ENCODE measurements around the gene PRRX1.

Gene PRRX1

GRCh38 chr1:170664828-170665612 lies 1.1 kb downstream of the PRRX1 start:
- DNase-seq (ENCODE audit: low read depth, low spot score), result no peak

DNA sequence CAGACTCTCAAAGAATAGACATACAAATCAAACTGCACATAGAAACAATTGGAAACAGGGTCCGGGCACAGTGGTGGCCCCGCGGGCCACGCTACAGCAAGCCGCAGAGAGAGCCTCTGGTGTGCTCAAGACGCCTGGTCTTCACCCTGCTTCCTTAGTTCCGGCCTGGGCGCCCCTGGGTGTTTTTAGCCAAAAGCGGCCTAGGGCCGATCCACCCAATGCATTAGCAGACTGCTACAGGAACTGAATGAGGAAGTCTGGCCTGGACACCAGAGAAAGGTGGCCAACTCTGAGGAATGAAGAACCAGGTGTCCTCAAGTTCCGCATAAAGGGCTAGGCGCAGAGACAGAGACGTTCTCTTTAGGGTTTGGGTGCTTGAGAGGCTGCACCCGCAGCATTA lies 1.7 kb downstream of the PRRX1 start:
- DNase-seq (ENCODE audit: low read depth, low spot score), result no peak

- no peak for DNase-seq (ENCODE audit: low read depth, low spot score)
These were observed 2.8 kb downstream of the PRRX1 start for GRCh38 chr1:170666541-170667254.

GRCh38 chr1:170668209-170669106 lies 4.5 kb downstream of the PRRX1 start:
- DNase-seq (ENCODE audit: low read depth, low spot score), result no peak

- DNase-seq (ENCODE audit: low read depth, low spot score), result no peak
These were observed 5.1 kb downstream of the PRRX1 start for GRCh38 chr1:170669107-170669445.

DNA sequence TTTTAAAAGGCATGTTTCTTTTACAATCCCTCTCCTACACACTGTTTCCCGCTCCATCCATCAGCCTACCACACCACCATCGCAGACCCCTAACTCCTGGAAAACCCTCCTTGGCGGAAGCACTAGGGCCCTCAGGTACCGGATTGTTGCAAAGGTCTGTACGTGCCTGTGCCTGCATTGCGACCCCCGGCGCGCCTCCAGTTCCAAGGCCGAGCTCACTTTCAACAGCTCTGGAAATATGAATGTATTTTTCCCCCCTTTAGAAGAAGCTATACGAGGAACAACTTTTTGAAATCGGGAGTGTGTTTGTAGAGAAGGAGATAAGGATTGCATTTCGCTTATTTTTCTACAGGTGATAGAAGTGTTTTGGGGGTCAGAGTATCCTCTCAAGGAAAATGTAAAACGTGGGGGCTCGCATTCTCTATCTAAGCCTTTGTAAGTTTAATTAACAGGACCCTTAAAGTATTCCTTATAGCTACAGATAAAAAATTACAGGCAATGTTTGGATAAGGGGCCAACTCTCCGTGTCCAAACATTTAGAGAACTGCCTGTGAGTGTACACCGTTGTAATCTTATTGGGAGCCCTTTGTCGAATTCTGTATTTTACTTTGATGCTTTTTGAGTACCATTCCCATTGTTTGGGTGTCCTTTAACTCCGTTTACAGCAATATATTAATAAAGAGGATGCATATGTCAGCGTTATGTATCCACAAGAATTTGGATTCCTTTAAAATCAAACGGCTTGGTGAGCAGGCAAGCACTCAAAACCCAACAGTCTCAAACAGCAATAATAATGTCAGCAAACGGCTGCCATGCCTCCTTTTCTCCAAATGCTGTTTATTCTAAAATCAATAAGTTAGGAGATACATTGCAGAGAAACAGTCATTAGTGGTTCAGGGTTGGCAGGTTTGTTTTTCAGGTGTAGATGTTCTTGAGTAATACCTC lies 5.9 kb downstream of the PRRX1 start:
- DNase-seq (ENCODE audit: low read depth, low spot score), result no peak

DNA sequence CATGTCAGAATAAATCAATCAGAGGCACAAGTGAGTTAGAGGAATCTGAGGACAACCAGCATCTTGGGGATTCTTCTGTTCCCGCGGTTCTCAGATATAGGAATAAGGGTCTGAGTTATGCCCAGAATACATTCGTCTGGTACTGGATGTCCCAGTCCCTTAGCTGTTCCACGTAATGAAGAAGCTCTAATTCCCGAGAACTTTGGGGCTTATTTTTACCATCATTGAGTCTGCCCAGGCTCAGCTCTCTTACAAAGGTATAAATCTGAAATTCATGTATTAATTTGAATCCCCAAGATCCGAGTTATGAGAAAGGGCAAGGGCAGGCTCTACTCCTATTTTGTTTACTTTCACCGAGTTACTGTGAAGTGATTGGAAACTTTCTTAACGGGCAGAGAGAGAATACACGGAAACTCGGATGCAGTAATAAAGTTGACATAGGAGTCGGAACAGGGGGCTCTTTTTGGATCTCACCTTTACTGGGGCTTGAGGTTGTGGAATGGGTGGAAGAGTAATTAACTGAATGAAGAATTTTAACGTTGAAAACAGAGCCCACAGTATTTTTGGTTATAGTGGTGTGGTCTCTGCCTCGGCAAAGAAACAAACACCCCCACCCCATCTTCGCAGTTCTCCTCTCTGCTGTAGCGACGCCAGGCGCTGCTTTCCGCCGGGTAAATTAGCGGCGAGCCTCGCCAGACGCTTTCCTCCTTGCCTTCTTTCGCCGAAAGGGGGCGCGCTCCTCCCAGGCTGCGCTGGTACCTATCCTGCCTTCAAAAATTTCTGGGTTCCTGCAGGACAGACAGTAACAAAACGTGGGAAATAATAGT lies 7.1 kb downstream of the PRRX1 start:
- no peak for DNase-seq (ENCODE audit: low read depth, low spot score)

GRCh38 chr1:170671629-170671963 lies 7.7 kb downstream of the PRRX1 start:
- no peak for DNase-seq (ENCODE audit: low read depth, low spot score)

DNA sequence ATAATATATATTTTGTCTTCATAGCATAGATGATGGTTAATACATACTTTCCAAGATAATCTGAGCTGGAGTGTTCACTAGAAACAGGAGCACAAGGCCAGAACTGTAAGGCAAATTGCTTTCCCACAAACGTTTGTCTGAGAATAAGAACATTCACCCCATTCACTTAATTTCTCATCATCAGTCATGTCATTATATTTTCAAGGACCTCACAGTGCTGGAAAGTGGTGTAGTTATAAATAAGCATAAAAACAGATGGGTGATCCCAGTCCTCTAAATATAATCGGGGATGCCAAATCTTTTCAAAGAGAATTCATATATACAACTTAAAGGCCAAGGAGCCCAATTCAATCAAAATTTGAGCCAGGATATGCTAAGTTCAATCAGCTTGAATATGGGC lies 8.4 kb downstream of the PRRX1 start:
- DNase-seq (ENCODE audit: low read depth, low spot score), result no peak

GRCh38 chr1:170674239-170674638 lies 10.3 kb downstream of the PRRX1 start:
- DNase-seq (ENCODE audit: low read depth, low spot score), result no peak

GRCh38 chr1:170674986-170675385 lies 11.1 kb downstream of the PRRX1 start:
- no peak for DNase-seq (ENCODE audit: low read depth, low spot score)

- no peak for DNase-seq (ENCODE audit: low read depth, low spot score)
These were observed 11.9 kb downstream of the PRRX1 start for GRCh38 chr1:170675865-170676264.

GRCh38 chr1:170676628-170677027 lies 12.7 kb downstream of the PRRX1 start:
- no peak for DNase-seq (ENCODE audit: low read depth, low spot score)

- no peak for DNase-seq (ENCODE audit: low read depth, low spot score)
These were observed 14.2 kb downstream of the PRRX1 start for GRCh38 chr1:170678027-170678600.

- DNase-seq (ENCODE audit: low read depth, low spot score), result no peak
These were observed 16.5 kb downstream of the PRRX1 start for GRCh38 chr1:170680428-170680827.

- no peak for DNase-seq (ENCODE audit: low read depth, low spot score)
These were observed 18.2 kb downstream of the PRRX1 start for GRCh38 chr1:170682169-170682568.

DNA sequence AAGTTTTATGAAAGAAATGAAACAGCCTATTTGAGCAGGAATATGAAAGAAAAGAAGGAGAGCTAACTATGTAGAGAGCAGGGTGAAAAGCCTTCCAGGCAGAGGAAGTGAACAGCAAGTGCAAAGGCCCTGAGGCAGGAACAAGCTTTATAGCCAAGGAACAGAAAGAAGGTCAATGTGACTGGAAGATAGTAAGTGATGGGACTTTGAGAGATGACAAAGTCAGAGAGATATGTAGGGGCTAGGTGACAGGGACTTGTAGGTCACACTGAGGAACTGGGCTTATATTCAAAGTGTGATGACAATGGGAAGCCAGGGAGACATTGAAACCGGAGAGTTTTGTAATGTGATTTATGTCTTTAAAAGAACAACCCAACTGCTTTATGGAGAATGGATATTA lies 18.9 kb downstream of the PRRX1 start:
- DNase-seq (ENCODE audit: low read depth, low spot score), result no peak

GRCh38 chr1:170685166-170685565 lies 21.2 kb downstream of the PRRX1 start:
- no peak for DNase-seq (ENCODE audit: low read depth, low spot score)

- no peak for DNase-seq (ENCODE audit: low read depth, low spot score)
These were observed 22.4 kb downstream of the PRRX1 start for GRCh38 chr1:170686291-170686690.

DNA sequence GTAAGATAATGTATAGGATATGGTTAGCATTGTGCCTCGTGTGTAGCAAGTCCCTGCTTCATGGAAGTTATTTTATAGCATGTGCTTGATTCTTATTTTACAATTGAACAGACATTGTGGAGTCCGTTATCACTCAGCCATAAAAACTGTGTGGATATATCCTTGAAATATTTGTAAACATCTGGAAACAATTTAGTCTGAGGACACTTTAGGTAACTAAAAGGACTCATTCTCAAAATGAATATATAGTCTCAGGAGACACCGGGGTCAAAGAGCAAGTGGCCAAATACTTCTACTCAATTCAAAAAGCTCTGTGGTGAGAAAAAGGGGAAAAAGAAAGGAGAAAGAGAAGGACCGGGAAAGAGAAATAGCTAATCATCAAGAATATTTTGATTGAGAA lies 23.7 kb downstream of the PRRX1 start:
- DNase-seq (ENCODE audit: low read depth, low spot score), result no peak
